Panc1 (cell line): ENCODE data around the gene FAM110C.

ENCODE experiments used
- CTCF ChIP-seq: fragments of 450-650 bp; IDR thresholded peaks from 2 replicates; pipeline ENCODE4 v1.5.1; 2017; ENCODE audit warnings: mild to moderate bottlenecking
- POLR2AphosphoS5 ChIP-seq: IDR thresholded peaks from 2 replicates; pipeline ENCODE4 v1.6.1; 2012; ENCODE audit warnings: mild to moderate bottlenecking, low read depth, low read length, moderate library complexity
- REST ChIP-seq, 2 experiments: IDR thresholded peaks; 2 replicates each; pipeline ENCODE4 v1.6.1; 2011 to 2012; ENCODE audit warnings: low read depth in 2 of 2, control low read depth in 1 of 2, low read length in 1 of 2, mild to moderate bottlenecking in 1 of 2, moderate library complexity in 1 of 2; ENCODE audit not compliant: insufficient read depth in 1 of 2

- TF ChIP-seq REST (IDR thresholded peaks at IDR 0.05; ENCODE audit: insufficient read depth in 1 of 2, low read depth in 2 of 2, low read length in 1 of 2) (no peak), POLR2AphosphoS5 (no peak), CTCF (no peak)
Observed at GRCh38 chr2:80971-81736, 34.8 kb upstream of the FAM110C start.
